Osteocyte (in vitro differentiated cells): ENCODE measurements around the gene ARHGAP21. TPM values are rescaled to one million over a fixed set of nuclear protein-coding genes. Genes with fewer than 3 reads are reported as not detected.

Experiments
- DNase-seq: peaks from one replicate; pipeline ENCODE4 v3.0.0; 2021; ENCODE audit warnings: mixed read lengths; ENCODE audit not compliant: unreplicated experiment; ENCODE audit errors: extremely low spot score
- H3K27ac Mint-ChIP-seq: one replicate; pipeline ENCODE4 v1.8.0; 2021; ENCODE audit warnings: mild to moderate bottlenecking, mixed read lengths; ENCODE audit not compliant: unreplicated experiment
- H3K27me3 Mint-ChIP-seq: one replicate; pipeline ENCODE4 v1.8.0; 2021; ENCODE audit warnings: mixed read lengths; ENCODE audit not compliant: unreplicated experiment
- H3K36me3 Mint-ChIP-seq: one replicate; pipeline ENCODE4 v1.8.0; 2021; ENCODE audit warnings: mixed read lengths; ENCODE audit not compliant: unreplicated experiment
- H3K4me1 Mint-ChIP-seq: one replicate; pipeline ENCODE4 v1.8.0; 2021; ENCODE audit warnings: mixed read lengths; ENCODE audit not compliant: unreplicated experiment
- H3K4me3 Mint-ChIP-seq: one replicate; pipeline ENCODE4 v1.8.0; 2021; ENCODE audit warnings: mild to moderate bottlenecking, moderate library complexity, mixed read lengths; ENCODE audit not compliant: unreplicated experiment
- H3K9me3 Mint-ChIP-seq: one replicate; pipeline ENCODE4 v1.8.0; 2021; ENCODE audit warnings: mixed read lengths; ENCODE audit not compliant: unreplicated experiment
- total RNA-seq: library from RNA; stranded (reverse); gene quantifications from 2 replicates; pipeline ENCODE4 v1.2.1, GENCODE V29; 2021
- TF ChIP-seq, protein P1 (sequence below): fragments of 200-600 bp; sonication (generic); IDR thresholded peaks from 2 replicates; pipeline ENCODE4 v1.5.0; 2021; ENCODE audit warnings: antibody characterized with exemption, mild to moderate bottlenecking, moderate library complexity

Gene ARHGAP21
- total RNA-seq, 1 donor from 2014 or later = 170 TPM

DNA sequence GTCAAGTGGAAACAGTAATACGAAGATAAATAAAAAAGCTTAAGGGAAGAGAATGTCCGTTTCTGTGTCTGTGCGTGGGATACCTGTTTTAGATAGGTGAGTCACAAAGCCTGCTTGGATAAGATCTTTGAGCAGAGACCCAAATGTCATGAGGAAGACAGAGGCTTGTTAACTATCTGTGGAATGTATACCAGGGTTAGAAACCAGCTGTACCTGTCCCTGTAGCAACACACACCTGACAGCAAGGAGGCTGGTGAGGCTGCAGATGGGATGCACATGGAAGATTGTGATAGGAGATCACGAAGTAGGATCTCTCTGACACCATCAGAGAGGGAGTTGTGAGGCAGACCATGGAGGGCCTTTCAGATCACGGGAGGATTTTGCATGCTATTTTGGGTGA lies 105.3 kb downstream of the ARHGAP21 start:
- no peak for DNase-seq
- Mint-ChIP-seq H3K36me3 (peaks cover 34% of the 10 kb centered on the region), H3K27ac (peak overlapping the region; percentile 32), H3K27me3 (no peaks in the 10 kb centered on the region), H3K4me1 (peaks cover 14% of the 10 kb centered on the region), H3K4me3 (no peak overlapping the region), H3K9me3 (no peaks in the 10 kb centered on the region)
- TF ChIP-seq, protein P1, sequence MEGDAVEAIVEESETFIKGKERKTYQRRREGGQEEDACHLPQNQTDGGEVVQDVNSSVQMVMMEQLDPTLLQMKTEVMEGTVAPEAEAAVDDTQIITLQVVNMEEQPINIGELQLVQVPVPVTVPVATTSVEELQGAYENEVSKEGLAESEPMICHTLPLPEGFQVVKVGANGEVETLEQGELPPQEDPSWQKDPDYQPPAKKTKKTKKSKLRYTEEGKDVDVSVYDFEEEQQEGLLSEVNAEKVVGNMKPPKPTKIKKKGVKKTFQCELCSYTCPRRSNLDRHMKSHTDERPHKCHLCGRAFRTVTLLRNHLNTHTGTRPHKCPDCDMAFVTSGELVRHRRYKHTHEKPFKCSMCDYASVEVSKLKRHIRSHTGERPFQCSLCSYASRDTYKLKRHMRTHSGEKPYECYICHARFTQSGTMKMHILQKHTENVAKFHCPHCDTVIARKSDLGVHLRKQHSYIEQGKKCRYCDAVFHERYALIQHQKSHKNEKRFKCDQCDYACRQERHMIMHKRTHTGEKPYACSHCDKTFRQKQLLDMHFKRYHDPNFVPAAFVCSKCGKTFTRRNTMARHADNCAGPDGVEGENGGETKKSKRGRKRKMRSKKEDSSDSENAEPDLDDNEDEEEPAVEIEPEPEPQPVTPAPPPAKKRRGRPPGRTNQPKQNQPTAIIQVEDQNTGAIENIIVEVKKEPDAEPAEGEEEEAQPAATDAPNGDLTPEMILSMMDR = no peak

- Mint-ChIP-seq H3K27me3 (no peaks in the 10 kb centered on the region), H3K9me3 (no peaks in the 10 kb centered on the region), H3K4me1 (peaks cover 11% of the 10 kb centered on the region), H3K36me3 (peaks cover 36% of the 10 kb centered on the region), H3K27ac (peak overlapping the region; percentile 34), H3K4me3 (no peak overlapping the region)
- no peak for DNase-seq
- TF ChIP-seq, protein P1 = peak; percentile 81
These were observed 105.8 kb downstream of the ARHGAP21 start for GRCh38 chr10:24617771-24618396.

DNA sequence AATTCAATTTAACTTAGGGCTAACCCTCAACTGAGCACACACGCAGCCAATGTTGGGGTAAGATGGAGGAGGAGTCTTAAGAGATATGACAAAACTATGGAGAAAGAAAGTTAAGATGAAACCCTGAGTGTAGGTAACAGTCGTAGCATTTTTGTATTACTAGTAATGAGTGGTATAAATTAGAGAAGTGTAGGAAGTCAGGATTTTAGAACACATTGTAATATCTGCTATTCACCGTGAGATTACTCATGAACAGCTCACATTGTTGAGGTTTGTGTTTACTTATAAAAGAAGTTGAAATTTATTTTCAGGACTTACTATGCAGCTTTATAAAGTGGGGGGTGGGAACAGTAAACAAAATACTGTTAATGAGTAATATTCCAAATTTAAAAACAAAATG lies 107.2 kb downstream of the ARHGAP21 start:
- Mint-ChIP-seq H3K9me3 (no peaks in the 10 kb centered on the region), H3K27ac (no peak overlapping the region), H3K4me1 (peaks cover 10% of the 10 kb centered on the region), H3K4me3 (no peak overlapping the region), H3K36me3 (peaks cover 38% of the 10 kb centered on the region), H3K27me3 (no peaks in the 10 kb centered on the region)
- TF ChIP-seq, protein P1 = no peak
- no peak for DNase-seq

- peaks cover 9% of the 10 kb centered on the region for H3K4me1 Mint-ChIP-seq
- H3K27me3 Mint-ChIP-seq = no peaks in the 10 kb centered on the region
- peaks cover 35% of the 10 kb centered on the region for H3K36me3 Mint-ChIP-seq
- H3K27ac Mint-ChIP-seq = no peak overlapping the region
- TF ChIP-seq, protein P1 = no peak
- no peak for DNase-seq
- H3K4me3 Mint-ChIP-seq = no peak overlapping the region
- H3K9me3 Mint-ChIP-seq = no peaks in the 10 kb centered on the region
These were observed 117.7 kb downstream of the ARHGAP21 start for GRCh38 chr10:24606021-24606420.

GRCh38 chr10:24605141-24605540 lies 118.5 kb downstream of the ARHGAP21 start:
- TF ChIP-seq, protein P1 = no peak
- no peak for DNase-seq
- H3K4me1 Mint-ChIP-seq = peaks cover 9% of the 10 kb centered on the region
- no peak overlapping the region for H3K4me3 Mint-ChIP-seq
- H3K36me3 Mint-ChIP-seq = peaks cover 39% of the 10 kb centered on the region
- no peaks in the 10 kb centered on the region for H3K27me3 Mint-ChIP-seq
- peak overlapping the region; percentile 5 for H3K27ac Mint-ChIP-seq
- no peaks in the 10 kb centered on the region for H3K9me3 Mint-ChIP-seq
